ENCODE data around the gene CDC34. TPM values are rescaled to one million over a fixed set of nuclear protein-coding genes. Genes with fewer than 3 reads are reported as not detected.

CDC34 gene
- total RNA-seq, 1 experiment from 2014 or later: 87.4 TPM

- TF ChIP-seq, protein P1, sequence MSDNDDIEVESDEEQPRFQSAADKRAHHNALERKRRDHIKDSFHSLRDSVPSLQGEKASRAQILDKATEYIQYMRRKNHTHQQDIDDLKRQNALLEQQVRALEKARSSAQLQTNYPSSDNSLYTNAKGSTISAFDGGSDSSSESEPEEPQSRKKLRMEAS (IDR thresholded peaks at IDR 0.05): no peak; the same call in 1 of the 2 replicates
- TF ChIP-seq EZH2phosphoT487 (IDR thresholded peaks at IDR 0.05; ENCODE audit: borderline replicate concordance) (no peak), ELF1 (IDR thresholded peaks at IDR 0.05; ENCODE audit: borderline replicate concordance, low read depth) (no peak), RAD21 (IDR thresholded peaks at IDR 0.05; ENCODE audit: low read depth) (no peak), ZFX (IDR thresholded peaks at IDR 0.05) (peak; percentile 93)
These were observed 42.8 kb upstream of the CDC34 start (continued) for GRCh38 chr19:488505-489417.

DNA sequence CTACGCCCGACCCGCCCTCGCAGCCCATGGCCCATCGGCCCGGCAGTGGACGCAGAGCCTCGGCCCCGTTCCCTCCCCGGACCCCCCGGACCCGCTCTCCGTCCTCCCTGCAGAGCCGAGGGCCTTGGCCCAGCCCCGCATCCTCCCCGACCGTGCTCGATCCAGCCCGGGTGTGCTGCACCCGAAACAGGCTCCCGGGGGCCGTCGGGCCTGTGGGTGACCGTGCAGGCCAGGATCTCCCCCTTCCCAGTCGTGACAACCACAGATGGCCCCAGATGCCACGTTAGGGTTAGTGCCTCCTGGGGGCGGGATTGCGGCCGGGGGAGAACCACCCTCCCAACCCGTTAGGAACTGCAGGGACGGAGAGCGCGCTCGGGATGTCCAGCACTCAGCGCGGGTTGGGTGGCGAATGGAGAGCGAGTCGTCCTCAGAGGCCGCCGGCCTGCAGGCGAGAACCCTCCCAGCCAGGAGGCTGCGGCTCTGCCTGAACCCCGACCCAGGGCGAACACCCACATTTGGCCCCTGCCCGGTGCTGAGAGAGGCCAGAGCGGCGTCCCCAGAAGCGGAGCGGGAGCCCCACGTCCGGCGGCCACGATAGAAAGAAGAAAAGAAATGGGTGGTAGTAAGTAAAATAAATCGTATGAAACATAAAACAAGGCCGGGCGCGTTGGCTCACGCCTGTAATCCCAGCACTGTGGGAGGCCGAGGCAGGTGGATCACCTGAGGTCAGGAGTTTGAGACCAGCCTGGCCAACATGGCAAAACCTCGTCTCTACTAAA is 42.0 kb upstream of the CDC34 start:
- intact Hi-C loops (cut with micrococcal nuclease): no loop called here
- peak overlapping the region; percentile 100; the same call in 1 of the 2 replicates for H3K27ac ChIP-seq (ENCODE audit: low read depth, low read length)
- CTCF ChIA-PET: interaction anchor here (0.6 to 0.9 kb wide), 3 partner anchors 10 to 21 kb away, joined by 3 to 6 read pairs (median 4); no protein-coding TSS in a partner anchor

More for the DNA sequence above, 42.0 kb upstream of the CDC34 start:
- peak overlapping the region; percentile 85 for H3K4me2 ChIP-seq (ENCODE audit: low read length)
- TF ChIP-seq EZH2phosphoT487 (IDR thresholded peaks at IDR 0.05; ENCODE audit: borderline replicate concordance) (no peak), ZNF274 (IDR thresholded peaks at IDR 0.05; ENCODE audit: low read depth, low read length) (no peak), EGR1 (IDR thresholded peaks at IDR 0.05; ENCODE audit: low read depth) (no peak), ELF1 (IDR thresholded peaks at IDR 0.05; ENCODE audit: borderline replicate concordance, low read depth) (no peak), CEBPB (IDR thresholded peaks at IDR 0.05; ENCODE audit: low read depth) (no peak), POLR2AphosphoS5 (IDR thresholded peaks at IDR 0.05; ENCODE audit: low read depth, low read length) (no peak), EZH2 (IDR thresholded peaks at IDR 0.05) (no peak), JUND (IDR thresholded peaks at IDR 0.05) (no peak), SIN3A (IDR thresholded peaks at IDR 0.05; ENCODE audit: low read depth) (no peak), SP1 (IDR thresholded peaks at IDR 0.05; ENCODE audit: low read depth) (no peak), CBX3 (IDR thresholded peaks at IDR 0.05; ENCODE audit: low read depth) (no peak), YY1 (IDR thresholded peaks at IDR 0.05; ENCODE audit: extremely low read depth, insufficient replicate concordance, low read depth, low read length) (no peak)
- TF ChIP-seq, protein P2, sequence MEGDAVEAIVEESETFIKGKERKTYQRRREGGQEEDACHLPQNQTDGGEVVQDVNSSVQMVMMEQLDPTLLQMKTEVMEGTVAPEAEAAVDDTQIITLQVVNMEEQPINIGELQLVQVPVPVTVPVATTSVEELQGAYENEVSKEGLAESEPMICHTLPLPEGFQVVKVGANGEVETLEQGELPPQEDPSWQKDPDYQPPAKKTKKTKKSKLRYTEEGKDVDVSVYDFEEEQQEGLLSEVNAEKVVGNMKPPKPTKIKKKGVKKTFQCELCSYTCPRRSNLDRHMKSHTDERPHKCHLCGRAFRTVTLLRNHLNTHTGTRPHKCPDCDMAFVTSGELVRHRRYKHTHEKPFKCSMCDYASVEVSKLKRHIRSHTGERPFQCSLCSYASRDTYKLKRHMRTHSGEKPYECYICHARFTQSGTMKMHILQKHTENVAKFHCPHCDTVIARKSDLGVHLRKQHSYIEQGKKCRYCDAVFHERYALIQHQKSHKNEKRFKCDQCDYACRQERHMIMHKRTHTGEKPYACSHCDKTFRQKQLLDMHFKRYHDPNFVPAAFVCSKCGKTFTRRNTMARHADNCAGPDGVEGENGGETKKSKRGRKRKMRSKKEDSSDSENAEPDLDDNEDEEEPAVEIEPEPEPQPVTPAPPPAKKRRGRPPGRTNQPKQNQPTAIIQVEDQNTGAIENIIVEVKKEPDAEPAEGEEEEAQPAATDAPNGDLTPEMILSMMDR (IDR thresholded peaks at IDR 0.05 in 2 of 3, conservative IDR thresholded peaks at IDR 0.05 in 1 of 3; ENCODE audit: borderline replicate concordance in 1 of 3, insufficient read depth in 1 of 3, low read depth in 2 of 3, low read length in 2 of 3): no peak
- H3K9me3 ChIP-seq (ENCODE audit: control insufficient read depth in 1 of 2, insufficient read depth in 1 of 2, low read depth in 1 of 2, low read length in 2 of 2): no peaks in the 10 kb centered on the region; a peak in 1 of 4 replicates
- peaks cover 6 to 11% of the 10 kb centered on the region in 2 experiments for H3K4me1 ChIP-seq (ENCODE audit: control insufficient read depth in 1 of 2, insufficient read depth in 2 of 2, low read length in 2 of 2)
- H3K79me2 ChIP-seq (ENCODE audit: insufficient read depth, low read length): no peaks in the 10 kb centered on the region
- no peak overlapping the region for H2AFZ ChIP-seq (ENCODE audit: low read depth, low read length, poor library complexity, severe bottlenecking)
- no peaks in the 10 kb centered on the region for H3K9me2 ChIP-seq (ENCODE audit: insufficient read depth)
- BruUV-seq (replicated peaks): no TSS peak
- peak overlapping the region; percentile 45 to 79 for H3K4me3 ChIP-seq (replicated peaks in 1 of 2; ENCODE audit: low read depth in 1 of 2, low read length in 2 of 2)
- ATAC-seq (0 out of 2 replicates have a peak, but pooled peaks have one; percentile 1), DNase-seq (ENCODE audit: low read depth, low spot score) (no peak)
- POLR2A ChIA-PET: interaction anchor here (0.6 to 0.9 kb wide), 2 partner anchors 17 to 200 kb away, joined by 3 to 4 read pairs; no protein-coding TSS in a partner anchor
- H3K9ac ChIP-seq (ENCODE audit: low read length): peak overlapping the region; percentile 98
- no peaks in the 10 kb centered on the region for H3K36me3 ChIP-seq (ENCODE audit: control insufficient read depth in 1 of 2, insufficient read depth in 2 of 2, low read length in 2 of 2)
- H3K27me3 ChIP-seq (ENCODE audit: insufficient read depth, low read length): no peaks in the 10 kb centered on the region
- RAD21 ChIA-PET (ENCODE audit: low non-redundant PET in 1 of 2, low total read pairs in 2 of 2, uncharacterized antibody in 2 of 2, unreplicated experiment in 2 of 2): no interaction called here
- H4K20me1 ChIP-seq (ENCODE audit: insufficient read depth): no peaks in the 10 kb centered on the region
